GM12878 (cell line): Measurements from ENCODE around the gene ALG12.
A peak's percentile ranks its signal among the peaks of the same experiment; 100 is the strongest.

Experiments
- CBX5 ChIP-seq: sonication (generic); IDR thresholded peaks from 2 replicates; pipeline ENCODE4 v1.6.1; 2016; ENCODE audit warnings: low read depth, moderate library complexity, mild to moderate bottlenecking, inconsistent platforms
- CEBPB ChIP-seq, 2 experiments: fragments of 150-350 bp in 1 of 2; IDR thresholded peaks; 2 replicates each; pipeline ENCODE4 v1.6.1; 2012 to 2014; ENCODE audit warnings: low read depth in 2 of 2, low read length in 2 of 2, borderline replicate concordance in 1 of 2, inconsistent platforms in 1 of 2
- CREB1 ChIP-seq: IDR thresholded peaks from 2 replicates; pipeline ENCODE4 v1.6.1; 2012; ENCODE audit warnings: low read depth, mild to moderate bottlenecking, inconsistent platforms
- E2F8 ChIP-seq: fragments of 450-650 bp; IDR thresholded peaks from 2 replicates; pipeline ENCODE4 v1.6.1; 2018; ENCODE audit warnings: mild to moderate bottlenecking, low read depth, moderate library complexity; ENCODE audit not compliant: partially characterized antibody
- EP300 ChIP-seq, 2 experiments: fragments of 150-350 bp in 1 of 2; IDR thresholded peaks; 2 replicates each; pipeline ENCODE4 v1.6.1; 2011 to 2012; ENCODE audit warnings: low read depth in 2 of 2, low read length in 2 of 2, borderline replicate concordance in 1 of 2, improper control_type of control experiment in 1 of 2, inconsistent platforms in 1 of 2; ENCODE audit not compliant: control insufficient read depth in 1 of 2
- IRF4 ChIP-seq: IDR thresholded peaks from 2 replicates; pipeline ENCODE4 v1.6.1; 2011; ENCODE audit warnings: low read depth, low read length
- KDM1A ChIP-seq: fragments of 200-600 bp; sonication (generic); IDR thresholded peaks from 2 replicates; pipeline ENCODE4 v1.6.1; 2016; ENCODE audit warnings: borderline replicate concordance
- MYC ChIP-seq: IDR thresholded peaks from 2 replicates; pipeline ENCODE4 v1.6.1; 2011; ENCODE audit warnings: mild to moderate bottlenecking, low read length, moderate library complexity, inconsistent platforms; ENCODE audit not compliant: insufficient read depth, insufficient replicate concordance, insufficient read length, severe bottlenecking
- NFYA ChIP-seq: IDR thresholded peaks from 2 replicates; pipeline ENCODE4 v1.6.1; 2011; ENCODE audit warnings: low read depth, mild to moderate bottlenecking, low read length, improper control_type of control experiment, borderline replicate concordance
- POLR2A ChIP-seq: IDR thresholded peaks from 2 replicates; pipeline ENCODE4 v1.6.1; 2011; ENCODE audit warnings: low read depth, mild to moderate bottlenecking, low read length
- SKIL ChIP-seq: fragments of 450-650 bp; IDR thresholded peaks from 2 replicates; pipeline ENCODE4 v1.6.1; 2017; ENCODE audit warnings: mild to moderate bottlenecking, low read depth, inconsistent platforms; ENCODE audit not compliant: poor library complexity, severe bottlenecking
- ZZZ3 ChIP-seq: IDR thresholded peaks from 2 replicates; pipeline ENCODE4 v1.6.1; 2011; ENCODE audit warnings: low read depth; ENCODE audit not compliant: control insufficient read depth, insufficient read length
- TF ChIP-seq, protein P1 (sequence below), 3 experiments: IDR thresholded peaks in 2 of 3; conservative IDR thresholded peaks in 1 of 3; 2 replicates each; pipeline ENCODE4 v1.5.1; 2011; ENCODE audit warnings: low read depth in 3 of 3, low read length in 3 of 3, mild to moderate bottlenecking in 3 of 3, control low read depth in 2 of 3, moderate library complexity in 2 of 3, inconsistent platforms in 1 of 3, mixed read lengths in 1 of 3; ENCODE audit not compliant: control insufficient read depth in 2 of 3, insufficient read depth in 1 of 3; ENCODE audit errors: extremely low read depth in 1 of 3
- TF ChIP-seq, protein P2 (sequence below): fragments of 450-650 bp; formaldehyde crosslinking; IDR thresholded peaks from 2 replicates; pipeline ENCODE4 v1.4.0; 2020; ENCODE audit warnings: mild to moderate bottlenecking, moderate library complexity

DNA sequence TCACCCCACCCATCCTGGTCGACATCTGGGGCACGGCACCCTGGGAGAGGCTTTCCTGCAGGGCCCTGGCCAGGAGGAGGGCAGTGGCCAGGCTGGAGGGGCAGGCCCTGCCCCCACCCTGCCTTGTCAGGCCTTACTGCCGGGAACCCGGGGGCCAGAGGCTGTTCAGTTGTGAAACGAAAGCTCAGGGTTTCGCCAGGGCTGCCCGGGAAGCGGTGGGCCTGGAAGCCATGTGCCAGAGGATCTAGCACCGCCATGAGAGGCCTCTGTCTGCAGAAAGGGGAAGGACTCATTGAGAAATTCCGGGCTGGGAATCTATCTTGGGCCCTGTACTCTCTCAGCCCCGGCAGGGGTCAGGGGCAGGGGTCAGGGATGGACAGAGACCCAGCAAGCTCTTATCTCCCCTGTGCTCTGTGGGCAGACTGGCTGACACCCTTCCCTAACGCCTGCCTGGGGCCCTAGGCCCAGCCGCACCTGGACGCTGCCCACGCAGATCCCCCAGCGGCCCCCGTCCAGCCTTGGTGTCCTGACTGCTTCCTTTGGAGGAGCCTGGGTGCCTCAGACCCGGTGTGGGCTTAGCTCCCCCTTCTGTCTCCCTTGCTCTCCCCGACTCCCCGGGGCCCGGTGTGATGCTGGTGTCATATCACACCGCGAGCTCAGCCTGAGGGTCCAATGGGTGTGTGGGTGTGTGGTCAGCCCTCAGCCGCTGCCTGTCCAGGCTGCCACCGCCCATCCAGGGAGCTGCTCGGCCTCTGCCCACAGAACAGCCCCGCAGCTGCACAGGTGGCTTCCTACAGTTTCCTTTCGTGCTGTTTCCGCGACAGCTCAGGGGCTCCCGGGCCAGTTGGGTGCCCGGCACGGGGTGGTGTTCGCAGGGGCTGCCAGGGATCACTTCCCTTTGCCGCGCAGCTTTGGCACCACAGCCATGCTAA is 48.8 kb upstream of the ALG12 start:
- no peak for TF ChIP-seq CREB1
- TF ChIP-seq, protein P1, sequence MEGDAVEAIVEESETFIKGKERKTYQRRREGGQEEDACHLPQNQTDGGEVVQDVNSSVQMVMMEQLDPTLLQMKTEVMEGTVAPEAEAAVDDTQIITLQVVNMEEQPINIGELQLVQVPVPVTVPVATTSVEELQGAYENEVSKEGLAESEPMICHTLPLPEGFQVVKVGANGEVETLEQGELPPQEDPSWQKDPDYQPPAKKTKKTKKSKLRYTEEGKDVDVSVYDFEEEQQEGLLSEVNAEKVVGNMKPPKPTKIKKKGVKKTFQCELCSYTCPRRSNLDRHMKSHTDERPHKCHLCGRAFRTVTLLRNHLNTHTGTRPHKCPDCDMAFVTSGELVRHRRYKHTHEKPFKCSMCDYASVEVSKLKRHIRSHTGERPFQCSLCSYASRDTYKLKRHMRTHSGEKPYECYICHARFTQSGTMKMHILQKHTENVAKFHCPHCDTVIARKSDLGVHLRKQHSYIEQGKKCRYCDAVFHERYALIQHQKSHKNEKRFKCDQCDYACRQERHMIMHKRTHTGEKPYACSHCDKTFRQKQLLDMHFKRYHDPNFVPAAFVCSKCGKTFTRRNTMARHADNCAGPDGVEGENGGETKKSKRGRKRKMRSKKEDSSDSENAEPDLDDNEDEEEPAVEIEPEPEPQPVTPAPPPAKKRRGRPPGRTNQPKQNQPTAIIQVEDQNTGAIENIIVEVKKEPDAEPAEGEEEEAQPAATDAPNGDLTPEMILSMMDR (IDR thresholded peaks at IDR 0.05 in 2 of 3, conservative IDR thresholded peaks at IDR 0.05 in 1 of 3; ENCODE audit: control insufficient read depth in 2 of 3, extremely low read depth in 1 of 3, insufficient read depth in 1 of 3, low read depth in 3 of 3, low read length in 3 of 3), result 0 out of 6 replicates have a peak, but pooled peaks of 1 of the 3 experiments have one; percentile 2
- no peak for TF ChIP-seq CEBPB (IDR thresholded peaks at IDR 0.05; ENCODE audit: borderline replicate concordance in 1 of 2, low read depth in 2 of 2, low read length in 2 of 2)
- no peak for TF ChIP-seq E2F8
- TF ChIP-seq CBX5, result no peak
- no peak for TF ChIP-seq NFYA
- TF ChIP-seq IRF4, result no peak
- no peak for TF ChIP-seq ZZZ3
- TF ChIP-seq MYC, result no peak
- TF ChIP-seq EP300 (IDR thresholded peaks at IDR 0.05; ENCODE audit: borderline replicate concordance in 1 of 2, control insufficient read depth in 1 of 2, low read depth in 2 of 2, low read length in 2 of 2), result no peak
- no peak for TF ChIP-seq KDM1A
- peak; percentile 61; the same call in 1 of the 2 replicates for TF ChIP-seq POLR2A
- no peak for TF ChIP-seq SKIL
- TF ChIP-seq, protein P2, sequence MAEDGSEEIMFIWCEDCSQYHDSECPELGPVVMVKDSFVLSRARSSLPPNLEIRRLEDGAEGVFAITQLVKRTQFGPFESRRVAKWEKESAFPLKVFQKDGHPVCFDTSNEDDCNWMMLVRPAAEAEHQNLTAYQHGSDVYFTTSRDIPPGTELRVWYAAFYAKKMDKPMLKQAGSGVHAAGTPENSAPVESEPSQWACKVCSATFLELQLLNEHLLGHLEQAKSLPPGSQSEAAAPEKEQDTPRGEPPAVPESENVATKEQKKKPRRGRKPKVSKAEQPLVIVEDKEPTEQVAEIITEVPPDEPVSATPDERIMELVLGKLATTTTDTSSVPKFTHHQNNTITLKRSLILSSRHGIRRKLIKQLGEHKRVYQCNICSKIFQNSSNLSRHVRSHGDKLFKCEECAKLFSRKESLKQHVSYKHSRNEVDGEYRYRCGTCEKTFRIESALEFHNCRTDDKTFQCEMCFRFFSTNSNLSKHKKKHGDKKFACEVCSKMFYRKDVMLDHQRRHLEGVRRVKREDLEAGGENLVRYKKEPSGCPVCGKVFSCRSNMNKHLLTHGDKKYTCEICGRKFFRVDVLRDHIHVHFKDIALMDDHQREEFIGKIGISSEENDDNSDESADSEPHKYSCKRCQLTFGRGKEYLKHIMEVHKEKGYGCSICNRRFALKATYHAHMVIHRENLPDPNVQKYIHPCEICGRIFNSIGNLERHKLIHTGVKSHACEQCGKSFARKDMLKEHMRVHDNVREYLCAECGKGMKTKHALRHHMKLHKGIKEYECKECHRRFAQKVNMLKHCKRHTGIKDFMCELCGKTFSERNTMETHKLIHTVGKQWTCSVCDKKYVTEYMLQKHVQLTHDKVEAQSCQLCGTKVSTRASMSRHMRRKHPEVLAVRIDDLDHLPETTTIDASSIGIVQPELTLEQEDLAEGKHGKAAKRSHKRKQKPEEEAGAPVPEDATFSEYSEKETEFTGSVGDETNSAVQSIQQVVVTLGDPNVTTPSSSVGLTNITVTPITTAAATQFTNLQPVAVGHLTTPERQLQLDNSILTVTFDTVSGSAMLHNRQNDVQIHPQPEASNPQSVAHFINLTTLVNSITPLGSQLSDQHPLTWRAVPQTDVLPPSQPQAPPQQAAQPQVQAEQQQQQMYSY (CRISPR knock-in tag), result 0 out of 2 replicates have a peak, but pooled peaks have one; percentile 7
